ENCODE data around the gene USP2. TPM values are rescaled to one million over a fixed set of nuclear protein-coding genes. Genes with fewer than 3 reads are reported as not detected.

Gene USP2
- total and polyA plus RNA-seq, 2 of the 8 experiments (the other 6 are each of a cell fraction or from before 2014, with no cell fraction given) = 2.2 to 6.9 TPM

GRCh38 chr11:119342362-119343130, 38.9 kb downstream of the USP2 start:
- Histone ChIP-seq H3K18ac (ENCODE audit: extremely low read depth, low read length) (no peak overlapping the region), H2BK12ac (ENCODE audit: low read depth, low read length) (0 out of 2 replicates have a peak overlapping the region, but pooled peaks have one; percentile 23), H3K27ac (ENCODE audit: low read depth, low read length) (no peak overlapping the region), H4K20me1 (replicated peaks in 1 of 2; ENCODE audit: control insufficient read depth in 1 of 2, insufficient read depth in 2 of 2, low read length in 2 of 2) (peaks cover 3 to 9% of the 10 kb centered on the region in 2 experiments), H3K23me2 (ENCODE audit: low read depth, low read length) (peaks cover 17% of the 10 kb centered on the region; the same call in 1 of the 2 replicates), H3K4ac (replicated peaks; ENCODE audit: insufficient read length, low read depth, low read length) (no peak overlapping the region), H3K9me3 (ENCODE audit: insufficient read depth in 2 of 2, low read depth in 1 of 2, low read length in 1 of 2) (no peaks in the 10 kb centered on the region), H3K4me1 (replicated peaks in 1 of 4; ENCODE audit: control insufficient read depth in 3 of 4, insufficient read depth in 4 of 4, low read length in 3 of 4) (peaks cover 5 to 25% (median 17%) of the 10 kb centered on the region in 4 experiments), H2BK20ac (ENCODE audit: low read length) (no peak overlapping the region), H4K5ac (ENCODE audit: insufficient read length, low read depth, low read length) (no peak overlapping the region), H3K36me3 (ENCODE audit: control insufficient read depth in 2 of 4, insufficient read depth in 4 of 4, low read length in 3 of 4) (no peaks in the 10 kb centered on the region), H3K4me3 (ENCODE audit: extremely low read depth in 1 of 4, insufficient read depth in 2 of 4, low read depth in 3 of 4, low read length in 4 of 4) (no peak overlapping the region), H2AFZ (ENCODE audit: low read length) (no peak overlapping the region), H2BK15ac (ENCODE audit: low read length) (peak overlapping the region; percentile 92; the same call in 1 of the 2 replicates), H3K56ac (replicated peaks; ENCODE audit: insufficient read length, low read depth, low read length) (no peak overlapping the region), H3K4me2 (ENCODE audit: insufficient read depth in 1 of 2, low read depth in 2 of 2, low read length in 2 of 2) (no peak overlapping the region), H3K79me1 (ENCODE audit: low read depth, low read length) (no peaks in the 10 kb centered on the region; the same call in 1 of the 2 replicates), H3K79me2 (ENCODE audit: control insufficient read depth in 1 of 2, insufficient read depth in 2 of 2, low read length in 2 of 2) (no peaks in the 10 kb centered on the region), H2AK5ac (ENCODE audit: low read depth, low read length) (no peak overlapping the region), H3K27me3 (replicated peaks in 1 of 4; ENCODE audit: control insufficient read depth in 3 of 4, extremely low read depth in 1 of 4, insufficient read depth in 3 of 4, low read length in 3 of 4) (peaks cover 12 to 44% (median 33%) of the 10 kb centered on the region in 4 experiments), H3K23ac (ENCODE audit: insufficient read length) (no peak overlapping the region), H3K14ac (ENCODE audit: insufficient read length) (no peak overlapping the region), H2BK5ac (ENCODE audit: low read depth, low read length) (no peak overlapping the region), H2BK120ac (replicated peaks; ENCODE audit: low read depth, low read length) (no peak overlapping the region), H3K9ac (replicated peaks in 1 of 4; ENCODE audit: extremely low read depth in 1 of 4, low read depth in 3 of 4, low read length in 3 of 4) (no peak overlapping the region), H4K8ac (ENCODE audit: extremely low read depth, insufficient read depth, low read length) (no peak overlapping the region), H4K91ac (replicated peaks; ENCODE audit: insufficient read length, low read length) (no peak overlapping the region)
- no peak for TF ChIP-seq GTF2F1 (IDR thresholded peaks at IDR 0.05; ENCODE audit: borderline replicate concordance, low read depth, low read length)
- no peak for TF ChIP-seq TAF1 (IDR thresholded peaks at IDR 0.05; ENCODE audit: low read depth, low read length)
- no peak for TF ChIP-seq SP4 (IDR thresholded peaks at IDR 0.05; ENCODE audit: low read length)
- no peak for TF ChIP-seq ASH2L (IDR thresholded peaks at IDR 0.05; ENCODE audit: low read length)
- no peak for TF ChIP-seq KDM4A (IDR thresholded peaks at IDR 0.05; ENCODE audit: low read depth, low read length, severe bottlenecking)
- DNase-seq (ENCODE audit: low read depth in 1 of 2, low spot score in 2 of 2) = no peak
- ChIA-PET POLR2A (ENCODE audit: partially characterized antibody) (interaction anchor here (1.0 to 1.6 kb wide), 3 partner anchors 13 to 76 kb away, joined by 3 read pairs; no protein-coding TSS in a partner anchor), CTCF (ENCODE audit: partially characterized antibody) (interaction anchor here (0.6 to 20.0 kb wide), 9 partner anchors 7 to 132 kb away, joined by 3 to 463 read pairs (median 10); partner anchors contain the start of genes MCAM and USP2)
- 83% methylated on average over 10 of the region's 10 CpGs; no CpG with 5 or more reads in 1 of the 2 experiments for WGBS, 2 experiments (ENCODE audit: extremely low coverage in 1 of 2, insufficient coverage in 1 of 2, insufficient read length in 1 of 2, insufficient replicate concordance in 2 of 2, low coverage in 1 of 2, low lambda C conversion rate in 2 of 2, missing lambda C conversion rate in 1 of 2)
- no peak for FAIRE-seq
